WTC11 (cell line): ENCODE results near the gene RPS21. TPM values are rescaled to one million over a fixed set of nuclear protein-coding genes. Genes with fewer than 3 reads are reported as not detected.

Source experiments
- ELF4 ChIP-seq: sonication (generic); formaldehyde crosslinking; IDR thresholded peaks from 2 replicates; pipeline ENCODE4 v1.8.1; 2022; ENCODE audit warnings: low read depth, mild to moderate bottlenecking, moderate library complexity, missing genetic modification reagents
- EMX1 ChIP-seq: fragments of 250-450 bp; sonication (Bioruptor Pico); IDR thresholded peaks from 2 replicates; pipeline ENCODE4 v1.8.0; 2021; ENCODE audit warnings: mild to moderate bottlenecking
- HMGA2 ChIP-seq: fragments of 250-450 bp; sonication (Bioruptor Pico); IDR thresholded peaks from 2 replicates; pipeline ENCODE4 v1.4.0; 2021; ENCODE audit warnings: mild to moderate bottlenecking, moderate library complexity
- OVOL2 ChIP-seq: fragments of 250-450 bp; sonication (Bioruptor Pico); IDR thresholded peaks from 2 replicates; pipeline ENCODE4 v1.9.0; 2021; ENCODE audit warnings: mild to moderate bottlenecking, borderline replicate concordance
- RORB ChIP-seq: fragments of 250-450 bp; sonication (Bioruptor Pico); IDR thresholded peaks from 2 replicates; pipeline ENCODE4 v1.9.0; 2021; ENCODE audit warnings: mild to moderate bottlenecking
- ZNF416 ChIP-seq: fragments of 250-450 bp; sonication (Bioruptor Pico); IDR thresholded peaks from 2 replicates; pipeline ENCODE4 v1.9.0; 2021; ENCODE audit warnings: mild to moderate bottlenecking, inconsistent platforms
- total RNA-seq: library from RNA; stranded (reverse); gene quantifications from 3 replicates; pipeline ENCODE4 v1.2.3, GENCODE V29; 2021
- TF ChIP-seq, protein P1 (sequence below): fragments of 250-450 bp; sonication (Bioruptor Pico); IDR thresholded peaks from 2 replicates; pipeline ENCODE4 v1.9.0; 2021; ENCODE audit warnings: mild to moderate bottlenecking, borderline replicate concordance
- TF ChIP-seq, protein P2 (sequence below): sonication (generic); formaldehyde crosslinking; IDR thresholded peaks from 2 replicates; pipeline ENCODE4 v1.8.1; 2022; ENCODE audit warnings: mild to moderate bottlenecking, moderate library complexity, missing genetic modification reagents
- TF ChIP-seq, protein P3 (sequence below): sonication (generic); formaldehyde crosslinking; IDR thresholded peaks from 2 replicates; pipeline ENCODE4 v1.8.1; 2022; ENCODE audit warnings: low read depth, mild to moderate bottlenecking, moderate library complexity, missing genetic modification reagents, borderline replicate concordance
- TF ChIP-seq, protein P4 (sequence below): sonication (generic); formaldehyde crosslinking; IDR thresholded peaks from 2 replicates; pipeline ENCODE4 v1.8.1; 2023; ENCODE audit warnings: mild to moderate bottlenecking, missing genetic modification reagents
- TF ChIP-seq, protein P5 (sequence below): fragments of 200-600 bp; IDR thresholded peaks from 2 replicates; pipeline ENCODE4 v1.8.0; 2022; ENCODE audit warnings: antibody characterized with exemption
- TF ChIP-seq, protein P6 (sequence below): sonication (generic); formaldehyde crosslinking; conservative IDR thresholded peaks from 2 replicates; pipeline ENCODE4 v1.8.1; 2022; ENCODE audit warnings: mild to moderate bottlenecking, missing genetic modification reagents
- TF ChIP-seq, protein P7 (sequence below): sonication (generic); formaldehyde crosslinking; IDR thresholded peaks from 2 replicates; pipeline ENCODE4 v1.8.0; 2022; ENCODE audit warnings: mild to moderate bottlenecking, missing genetic modification reagents
- TF ChIP-seq, protein P8 (sequence below): sonication (generic); formaldehyde crosslinking; IDR thresholded peaks from 2 replicates; pipeline ENCODE4 v1.8.0; 2023; ENCODE audit warnings: mild to moderate bottlenecking, missing genetic modification reagents

RPS21 gene
- total RNA-seq, 1 experiment from 2014 or later = 2,016 TPM

DNA sequence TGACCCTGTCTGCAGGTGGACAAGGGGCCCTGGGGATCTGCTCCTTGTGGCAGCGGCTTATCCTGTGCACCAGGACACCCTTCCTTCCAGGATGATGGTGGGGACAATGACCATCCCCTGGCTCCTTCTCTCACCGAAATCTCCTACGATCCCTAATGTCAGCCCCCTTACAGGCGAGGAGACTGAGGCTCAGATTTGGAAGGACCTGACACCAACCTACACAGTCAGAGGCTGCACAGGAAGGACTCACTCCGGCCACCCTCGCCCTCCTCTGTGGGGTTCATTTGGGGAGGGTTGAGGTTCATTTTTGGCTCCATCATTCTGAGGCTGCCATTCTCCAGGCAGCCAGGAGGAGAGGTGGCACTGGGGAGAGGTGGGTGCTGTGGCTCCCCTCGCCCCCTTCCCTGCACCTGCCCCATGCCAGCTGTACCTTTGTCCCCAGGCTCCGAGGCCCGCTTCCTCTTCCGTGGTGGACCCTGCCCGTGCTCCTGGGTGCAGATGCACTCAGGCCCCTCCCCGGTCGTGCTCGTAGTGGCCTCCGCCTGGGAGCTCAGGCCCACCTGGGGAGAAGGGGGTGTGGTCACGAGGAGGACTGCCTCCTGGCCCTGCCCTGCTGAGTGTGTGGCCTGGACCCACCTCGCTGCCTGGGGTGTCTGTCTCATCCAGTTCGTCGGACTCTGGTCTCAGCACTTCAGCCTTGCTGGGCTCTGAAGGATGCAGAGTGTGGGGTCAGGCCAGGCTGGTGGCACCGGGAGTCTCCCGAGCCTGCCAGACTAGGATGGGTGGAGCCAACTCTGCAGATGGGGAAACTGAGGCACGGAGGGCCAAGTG lies 25.5 kb downstream of the RPS21 start (continued):
- TF ChIP-seq, protein P1, sequence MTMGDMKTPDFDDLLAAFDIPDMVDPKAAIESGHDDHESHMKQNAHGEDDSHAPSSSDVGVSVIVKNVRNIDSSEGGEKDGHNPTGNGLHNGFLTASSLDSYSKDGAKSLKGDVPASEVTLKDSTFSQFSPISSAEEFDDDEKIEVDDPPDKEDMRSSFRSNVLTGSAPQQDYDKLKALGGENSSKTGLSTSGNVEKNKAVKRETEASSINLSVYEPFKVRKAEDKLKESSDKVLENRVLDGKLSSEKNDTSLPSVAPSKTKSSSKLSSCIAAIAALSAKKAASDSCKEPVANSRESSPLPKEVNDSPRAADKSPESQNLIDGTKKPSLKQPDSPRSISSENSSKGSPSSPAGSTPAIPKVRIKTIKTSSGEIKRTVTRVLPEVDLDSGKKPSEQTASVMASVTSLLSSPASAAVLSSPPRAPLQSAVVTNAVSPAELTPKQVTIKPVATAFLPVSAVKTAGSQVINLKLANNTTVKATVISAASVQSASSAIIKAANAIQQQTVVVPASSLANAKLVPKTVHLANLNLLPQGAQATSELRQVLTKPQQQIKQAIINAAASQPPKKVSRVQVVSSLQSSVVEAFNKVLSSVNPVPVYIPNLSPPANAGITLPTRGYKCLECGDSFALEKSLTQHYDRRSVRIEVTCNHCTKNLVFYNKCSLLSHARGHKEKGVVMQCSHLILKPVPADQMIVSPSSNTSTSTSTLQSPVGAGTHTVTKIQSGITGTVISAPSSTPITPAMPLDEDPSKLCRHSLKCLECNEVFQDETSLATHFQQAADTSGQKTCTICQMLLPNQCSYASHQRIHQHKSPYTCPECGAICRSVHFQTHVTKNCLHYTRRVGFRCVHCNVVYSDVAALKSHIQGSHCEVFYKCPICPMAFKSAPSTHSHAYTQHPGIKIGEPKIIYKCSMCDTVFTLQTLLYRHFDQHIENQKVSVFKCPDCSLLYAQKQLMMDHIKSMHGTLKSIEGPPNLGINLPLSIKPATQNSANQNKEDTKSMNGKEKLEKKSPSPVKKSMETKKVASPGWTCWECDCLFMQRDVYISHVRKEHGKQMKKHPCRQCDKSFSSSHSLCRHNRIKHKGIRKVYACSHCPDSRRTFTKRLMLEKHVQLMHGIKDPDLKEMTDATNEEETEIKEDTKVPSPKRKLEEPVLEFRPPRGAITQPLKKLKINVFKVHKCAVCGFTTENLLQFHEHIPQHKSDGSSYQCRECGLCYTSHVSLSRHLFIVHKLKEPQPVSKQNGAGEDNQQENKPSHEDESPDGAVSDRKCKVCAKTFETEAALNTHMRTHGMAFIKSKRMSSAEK (CRISPR knock-in tag) = no peak
- TF ChIP-seq RORB (CRISPR knock-in tag) (no peak), ELF4 (CRISPR knock-in tag) (no peak), EMX1 (no peak), ZNF416 (CRISPR knock-in tag) (no peak), HMGA2 (CRISPR knock-in tag) (no peak), OVOL2 (CRISPR knock-in tag) (no peak)
- TF ChIP-seq, protein P2, sequence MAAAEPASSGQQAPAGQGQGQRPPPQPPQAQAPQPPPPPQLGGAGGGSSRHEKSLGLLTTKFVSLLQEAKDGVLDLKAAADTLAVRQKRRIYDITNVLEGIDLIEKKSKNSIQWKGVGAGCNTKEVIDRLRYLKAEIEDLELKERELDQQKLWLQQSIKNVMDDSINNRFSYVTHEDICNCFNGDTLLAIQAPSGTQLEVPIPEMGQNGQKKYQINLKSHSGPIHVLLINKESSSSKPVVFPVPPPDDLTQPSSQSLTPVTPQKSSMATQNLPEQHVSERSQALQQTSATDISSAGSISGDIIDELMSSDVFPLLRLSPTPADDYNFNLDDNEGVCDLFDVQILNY (CRISPR knock-in tag) = no peak
- TF ChIP-seq, protein P3, sequence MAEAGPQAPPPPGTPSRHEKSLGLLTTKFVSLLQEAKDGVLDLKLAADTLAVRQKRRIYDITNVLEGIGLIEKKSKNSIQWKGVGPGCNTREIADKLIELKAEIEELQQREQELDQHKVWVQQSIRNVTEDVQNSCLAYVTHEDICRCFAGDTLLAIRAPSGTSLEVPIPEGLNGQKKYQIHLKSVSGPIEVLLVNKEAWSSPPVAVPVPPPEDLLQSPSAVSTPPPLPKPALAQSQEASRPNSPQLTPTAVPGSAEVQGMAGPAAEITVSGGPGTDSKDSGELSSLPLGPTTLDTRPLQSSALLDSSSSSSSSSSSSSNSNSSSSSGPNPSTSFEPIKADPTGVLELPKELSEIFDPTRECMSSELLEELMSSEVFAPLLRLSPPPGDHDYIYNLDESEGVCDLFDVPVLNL = no peak
- TF ChIP-seq, protein P4, sequence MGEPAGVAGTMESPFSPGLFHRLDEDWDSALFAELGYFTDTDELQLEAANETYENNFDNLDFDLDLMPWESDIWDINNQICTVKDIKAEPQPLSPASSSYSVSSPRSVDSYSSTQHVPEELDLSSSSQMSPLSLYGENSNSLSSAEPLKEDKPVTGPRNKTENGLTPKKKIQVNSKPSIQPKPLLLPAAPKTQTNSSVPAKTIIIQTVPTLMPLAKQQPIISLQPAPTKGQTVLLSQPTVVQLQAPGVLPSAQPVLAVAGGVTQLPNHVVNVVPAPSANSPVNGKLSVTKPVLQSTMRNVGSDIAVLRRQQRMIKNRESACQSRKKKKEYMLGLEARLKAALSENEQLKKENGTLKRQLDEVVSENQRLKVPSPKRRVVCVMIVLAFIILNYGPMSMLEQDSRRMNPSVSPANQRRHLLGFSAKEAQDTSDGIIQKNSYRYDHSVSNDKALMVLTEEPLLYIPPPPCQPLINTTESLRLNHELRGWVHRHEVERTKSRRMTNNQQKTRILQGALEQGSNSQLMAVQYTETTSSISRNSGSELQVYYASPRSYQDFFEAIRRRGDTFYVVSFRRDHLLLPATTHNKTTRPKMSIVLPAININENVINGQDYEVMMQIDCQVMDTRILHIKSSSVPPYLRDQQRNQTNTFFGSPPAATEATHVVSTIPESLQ (CRISPR knock-in tag) = no peak
- TF ChIP-seq, protein P5, sequence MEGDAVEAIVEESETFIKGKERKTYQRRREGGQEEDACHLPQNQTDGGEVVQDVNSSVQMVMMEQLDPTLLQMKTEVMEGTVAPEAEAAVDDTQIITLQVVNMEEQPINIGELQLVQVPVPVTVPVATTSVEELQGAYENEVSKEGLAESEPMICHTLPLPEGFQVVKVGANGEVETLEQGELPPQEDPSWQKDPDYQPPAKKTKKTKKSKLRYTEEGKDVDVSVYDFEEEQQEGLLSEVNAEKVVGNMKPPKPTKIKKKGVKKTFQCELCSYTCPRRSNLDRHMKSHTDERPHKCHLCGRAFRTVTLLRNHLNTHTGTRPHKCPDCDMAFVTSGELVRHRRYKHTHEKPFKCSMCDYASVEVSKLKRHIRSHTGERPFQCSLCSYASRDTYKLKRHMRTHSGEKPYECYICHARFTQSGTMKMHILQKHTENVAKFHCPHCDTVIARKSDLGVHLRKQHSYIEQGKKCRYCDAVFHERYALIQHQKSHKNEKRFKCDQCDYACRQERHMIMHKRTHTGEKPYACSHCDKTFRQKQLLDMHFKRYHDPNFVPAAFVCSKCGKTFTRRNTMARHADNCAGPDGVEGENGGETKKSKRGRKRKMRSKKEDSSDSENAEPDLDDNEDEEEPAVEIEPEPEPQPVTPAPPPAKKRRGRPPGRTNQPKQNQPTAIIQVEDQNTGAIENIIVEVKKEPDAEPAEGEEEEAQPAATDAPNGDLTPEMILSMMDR = no peak
- TF ChIP-seq, protein P6, sequence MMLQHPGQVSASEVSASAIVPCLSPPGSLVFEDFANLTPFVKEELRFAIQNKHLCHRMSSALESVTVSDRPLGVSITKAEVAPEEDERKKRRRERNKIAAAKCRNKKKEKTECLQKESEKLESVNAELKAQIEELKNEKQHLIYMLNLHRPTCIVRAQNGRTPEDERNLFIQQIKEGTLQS (CRISPR knock-in tag) = no peak
- TF ChIP-seq, protein P7, sequence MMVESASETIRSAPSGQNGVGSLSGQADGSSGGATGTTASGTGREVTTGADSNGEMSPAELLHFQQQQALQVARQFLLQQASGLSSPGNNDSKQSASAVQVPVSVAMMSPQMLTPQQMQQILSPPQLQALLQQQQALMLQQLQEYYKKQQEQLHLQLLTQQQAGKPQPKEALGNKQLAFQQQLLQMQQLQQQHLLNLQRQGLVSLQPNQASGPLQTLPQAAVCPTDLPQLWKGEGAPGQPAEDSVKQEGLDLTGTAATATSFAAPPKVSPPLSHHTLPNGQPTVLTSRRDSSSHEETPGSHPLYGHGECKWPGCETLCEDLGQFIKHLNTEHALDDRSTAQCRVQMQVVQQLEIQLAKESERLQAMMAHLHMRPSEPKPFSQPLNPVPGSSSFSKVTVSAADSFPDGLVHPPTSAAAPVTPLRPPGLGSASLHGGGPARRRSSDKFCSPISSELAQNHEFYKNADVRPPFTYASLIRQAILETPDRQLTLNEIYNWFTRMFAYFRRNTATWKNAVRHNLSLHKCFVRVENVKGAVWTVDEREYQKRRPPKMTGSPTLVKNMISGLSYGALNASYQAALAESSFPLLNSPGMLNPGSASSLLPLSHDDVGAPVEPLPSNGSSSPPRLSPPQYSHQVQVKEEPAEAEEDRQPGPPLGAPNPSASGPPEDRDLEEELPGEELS (CRISPR knock-in tag) = no peak
- TF ChIP-seq, protein P8, sequence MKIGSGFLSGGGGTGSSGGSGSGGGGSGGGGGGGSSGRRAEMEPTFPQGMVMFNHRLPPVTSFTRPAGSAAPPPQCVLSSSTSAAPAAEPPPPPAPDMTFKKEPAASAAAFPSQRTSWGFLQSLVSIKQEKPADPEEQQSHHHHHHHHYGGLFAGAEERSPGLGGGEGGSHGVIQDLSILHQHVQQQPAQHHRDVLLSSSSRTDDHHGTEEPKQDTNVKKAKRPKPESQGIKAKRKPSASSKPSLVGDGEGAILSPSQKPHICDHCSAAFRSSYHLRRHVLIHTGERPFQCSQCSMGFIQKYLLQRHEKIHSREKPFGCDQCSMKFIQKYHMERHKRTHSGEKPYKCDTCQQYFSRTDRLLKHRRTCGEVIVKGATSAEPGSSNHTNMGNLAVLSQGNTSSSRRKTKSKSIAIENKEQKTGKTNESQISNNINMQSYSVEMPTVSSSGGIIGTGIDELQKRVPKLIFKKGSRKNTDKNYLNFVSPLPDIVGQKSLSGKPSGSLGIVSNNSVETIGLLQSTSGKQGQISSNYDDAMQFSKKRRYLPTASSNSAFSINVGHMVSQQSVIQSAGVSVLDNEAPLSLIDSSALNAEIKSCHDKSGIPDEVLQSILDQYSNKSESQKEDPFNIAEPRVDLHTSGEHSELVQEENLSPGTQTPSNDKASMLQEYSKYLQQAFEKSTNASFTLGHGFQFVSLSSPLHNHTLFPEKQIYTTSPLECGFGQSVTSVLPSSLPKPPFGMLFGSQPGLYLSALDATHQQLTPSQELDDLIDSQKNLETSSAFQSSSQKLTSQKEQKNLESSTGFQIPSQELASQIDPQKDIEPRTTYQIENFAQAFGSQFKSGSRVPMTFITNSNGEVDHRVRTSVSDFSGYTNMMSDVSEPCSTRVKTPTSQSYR (CRISPR knock-in tag) = no peak
